ENCODE measurements around the gene CNN2. TPM values are rescaled to one million over a fixed set of nuclear protein-coding genes. Genes with fewer than 3 reads are reported as not detected.

The CNN2 gene
- total RNA-seq, 2 experiments from 2014 or later, result 104 TPM

GRCh38 chr19:1027650-1028061, 1.2 kb downstream of the CNN2 start:
- Mint-ChIP-seq H3K4me1 (ENCODE audit: low read depth) (peaks cover 20% of the 10 kb centered on the region), H3K27me3 (ENCODE audit: low read depth) (no peaks in the 10 kb centered on the region), H3K4me3 (peak overlapping the region; percentile 89), H3K27ac (peak overlapping the region; percentile 76), H3K9me3 (no peaks in the 10 kb centered on the region), H3K36me3 (ENCODE audit: low read depth) (peaks cover 13% of the 10 kb centered on the region)
- no peak for DNase-seq
- intact Hi-C loops (cut with micrococcal nuclease), result loop anchor here (10.0 kb wide), 1 partner anchor 377 kb away; the partner anchor contains the start of genes DAZAP1 and GAMT
- CTCF ChIA-PET, result interaction anchor here (0.6 kb wide), 1 partner anchor 956 kb away, joined by 6 read pairs; no protein-coding TSS in a partner anchor

- Mint-ChIP-seq H3K4me3 (peak overlapping the region; percentile 89), H3K4me1 (ENCODE audit: low read depth) (peaks cover 24% of the 10 kb centered on the region), H3K27ac (peak overlapping the region; percentile 76), H3K36me3 (ENCODE audit: low read depth) (peaks cover 18% of the 10 kb centered on the region), H3K27me3 (ENCODE audit: low read depth) (no peaks in the 10 kb centered on the region), H3K9me3 (no peaks in the 10 kb centered on the region)
- CTCF ChIA-PET, result interaction anchor here (0.6 to 1.1 kb wide), 6 partner anchors 37 to 956 kb away, joined by 3 to 6 read pairs (median 3); no protein-coding TSS in a partner anchor
- DNase-seq, result peak; percentile 69
- intact Hi-C loops (cut with micrococcal nuclease), result loop anchor here (10.0 kb wide), 1 partner anchor 377 kb away; the partner anchor contains the start of genes DAZAP1 and GAMT
Observed at GRCh38 chr19:1028062-1028926, 1.9 kb downstream of the CNN2 start.

GRCh38 chr19:1032264-1032867, 6.0 kb downstream of the CNN2 start:
- no peak for DNase-seq
- peaks cover 28% of the 10 kb centered on the region for H3K4me1 Mint-ChIP-seq (ENCODE audit: low read depth)
- intact Hi-C loops (cut with micrococcal nuclease), result no loop called here
- peaks cover 35% of the 10 kb centered on the region for H3K36me3 Mint-ChIP-seq (ENCODE audit: low read depth)
- H3K27ac Mint-ChIP-seq, result no peak overlapping the region
- no peaks in the 10 kb centered on the region for H3K9me3 Mint-ChIP-seq
- CTCF ChIA-PET, result interaction anchor here (0.5 to 0.7 kb wide), 2 partner anchors 140 to 249 kb away, joined by 3 read pairs; partner anchors contain the start of gene MED16
- no peaks in the 10 kb centered on the region for H3K27me3 Mint-ChIP-seq (ENCODE audit: low read depth)
- H3K4me3 Mint-ChIP-seq, result no peak overlapping the region

- no peak overlapping the region for H3K4me3 Mint-ChIP-seq
- H3K9me3 Mint-ChIP-seq, result no peaks in the 10 kb centered on the region
- intact Hi-C loops (cut with micrococcal nuclease), result no loop called here
- no peaks in the 10 kb centered on the region for H3K27me3 Mint-ChIP-seq (ENCODE audit: low read depth)
- CTCF ChIA-PET, result no interaction called here
- DNase-seq, result no peak
- H3K27ac Mint-ChIP-seq, result no peak overlapping the region
- peaks cover 41% of the 10 kb centered on the region for H3K36me3 Mint-ChIP-seq (ENCODE audit: low read depth)
- H3K4me1 Mint-ChIP-seq (ENCODE audit: low read depth), result peaks cover 39% of the 10 kb centered on the region
Observed at GRCh38 chr19:1035998-1036621, 9.7 kb downstream of the CNN2 start.

GRCh38 chr19:1037621-1038064, 11.2 kb downstream of the CNN2 start:
- H3K36me3 Mint-ChIP-seq (ENCODE audit: low read depth), result peaks cover 34% of the 10 kb centered on the region

GRCh38 chr19:1038978-1039645, 12.7 kb downstream of the CNN2 start:
- H3K27ac Mint-ChIP-seq, result peak overlapping the region; percentile 60
- H3K4me3 Mint-ChIP-seq, result peak overlapping the region; percentile 94
- DNase-seq, result no peak
- H3K27me3 Mint-ChIP-seq (ENCODE audit: low read depth), result no peaks in the 10 kb centered on the region
- intact Hi-C loops (cut with micrococcal nuclease), result loop anchor here (2.0 kb wide), 2 partner anchors 30 to 38 kb away; no protein-coding TSS in a partner anchor
- H3K4me1 Mint-ChIP-seq (ENCODE audit: low read depth), result peaks cover 41% of the 10 kb centered on the region
- CTCF ChIA-PET, result interaction anchor here (1.1 kb wide), 2 partner anchors 9 to 25 kb away, joined by 3 to 4 read pairs; no protein-coding TSS in a partner anchor
- peaks cover 27% of the 10 kb centered on the region for H3K36me3 Mint-ChIP-seq (ENCODE audit: low read depth)
- no peaks in the 10 kb centered on the region for H3K9me3 Mint-ChIP-seq

More at GRCh38 chr19:1037621-1038064, 11.2 kb downstream of the CNN2 start:
- CTCF ChIA-PET, result interaction anchor here (0.7 kb wide), 1 partner anchor 30 kb away, joined by 3 read pairs; no protein-coding TSS in a partner anchor
- intact Hi-C loops (cut with micrococcal nuclease), result loop anchor here (2.0 kb wide), 2 partner anchors 31 to 39 kb away; no protein-coding TSS in a partner anchor
- H3K27ac Mint-ChIP-seq, result peak overlapping the region; percentile 78
- no peaks in the 10 kb centered on the region for H3K9me3 Mint-ChIP-seq
- peak overlapping the region; percentile 94 for H3K4me3 Mint-ChIP-seq
- H3K27me3 Mint-ChIP-seq (ENCODE audit: low read depth), result no peaks in the 10 kb centered on the region
- H3K4me1 Mint-ChIP-seq (ENCODE audit: low read depth), result peaks cover 47% of the 10 kb centered on the region
- no peak for DNase-seq

- H3K4me3 Mint-ChIP-seq, result peak within 1 kb of the TSS; percentile 94
- CTCF ChIA-PET, result interaction anchor here (1.1 to 1.2 kb wide), 3 partner anchors 10 to 204 kb away, joined by 3 to 4 read pairs (median 3); no protein-coding TSS in a partner anchor
- peaks cover 41% of the 10 kb centered on the region for H3K4me1 Mint-ChIP-seq (ENCODE audit: low read depth)
- peaks cover 27% of the 10 kb centered on the region for H3K36me3 Mint-ChIP-seq (ENCODE audit: low read depth)
- H3K9me3 Mint-ChIP-seq, result no peaks in the 10 kb centered on the region
- intact Hi-C loops (cut with micrococcal nuclease), result loop anchor here (1.0 to 2.0 kb wide), 5 partner anchors 14 to 55 kb away; partner anchors contain the start of genes CNN2, POLR2E, RNU6-2 and TMEM259
- peak; percentile 100 for DNase-seq
- H3K27me3 Mint-ChIP-seq (ENCODE audit: low read depth), result no peaks in the 10 kb centered on the region
- peak within 1 kb of the TSS; percentile 65 for H3K27ac Mint-ChIP-seq
Observed at GRCh38 chr19:1039646-1040475, 13.5 kb downstream of the CNN2 start, which contains the start of gene ABCA7. ABCA7 (plus strand) TSS chr19:1040107; CDS start chr19:1041362, 1,255 bp downstream.

- Mint-ChIP-seq H3K36me3 (ENCODE audit: low read depth) (peaks cover 25% of the 10 kb centered on the region), H3K27me3 (ENCODE audit: low read depth) (no peaks in the 10 kb centered on the region), H3K4me1 (ENCODE audit: low read depth) (peaks cover 40% of the 10 kb centered on the region), H3K9me3 (no peaks in the 10 kb centered on the region), H3K4me3 (peak overlapping the region; percentile 94), H3K27ac (no peak overlapping the region)
- intact Hi-C loops (cut with micrococcal nuclease), result loop anchor here (1.0 to 2.0 kb wide), 3 partner anchors 14 to 54 kb away; partner anchors contain the start of genes CNN2, POLR2E, RNU6-2 and TMEM259
- DNase-seq, result peak; percentile 95
- CTCF ChIA-PET, result interaction anchor here (0.6 to 1.2 kb wide), 3 partner anchors 10 to 423 kb away, joined by 3 to 4 read pairs (median 4); no protein-coding TSS in a partner anchor
Observed at GRCh38 chr19:1040476-1041271, 14.3 kb downstream of the CNN2 start.

- H3K36me3 Mint-ChIP-seq (ENCODE audit: low read depth), result peaks cover 20% of the 10 kb centered on the region
- no peaks in the 10 kb centered on the region for H3K9me3 Mint-ChIP-seq
- peaks cover 40% of the 10 kb centered on the region for H3K4me1 Mint-ChIP-seq (ENCODE audit: low read depth)
- CTCF ChIA-PET, result no interaction called here
- H3K27me3 Mint-ChIP-seq (ENCODE audit: low read depth), result no peaks in the 10 kb centered on the region
- H3K27ac Mint-ChIP-seq, result no peak overlapping the region
- H3K4me3 Mint-ChIP-seq, result peak overlapping the region; percentile 94
- DNase-seq, result no peak
- intact Hi-C loops (cut with micrococcal nuclease), result loop anchor here (2.0 kb wide), 1 partner anchor 53 kb away; the partner anchor contains the start of gene POLR2E
Observed at GRCh38 chr19:1041272-1041834, 14.9 kb downstream of the CNN2 start.

All from activated naive CD4-positive, alpha-beta T cell treated with anti-CD3 and anti-CD28 coated beads for 36 hours (primary cell).